ENCODE measurements around the gene PRR19. TPM values are rescaled to one million over a fixed set of nuclear protein-coding genes. Genes with fewer than 3 reads are reported as not detected.

The PRR19 gene
- total RNA-seq, 2 donors from 2014 or later = 0.32 to 1.0 TPM

DNA sequence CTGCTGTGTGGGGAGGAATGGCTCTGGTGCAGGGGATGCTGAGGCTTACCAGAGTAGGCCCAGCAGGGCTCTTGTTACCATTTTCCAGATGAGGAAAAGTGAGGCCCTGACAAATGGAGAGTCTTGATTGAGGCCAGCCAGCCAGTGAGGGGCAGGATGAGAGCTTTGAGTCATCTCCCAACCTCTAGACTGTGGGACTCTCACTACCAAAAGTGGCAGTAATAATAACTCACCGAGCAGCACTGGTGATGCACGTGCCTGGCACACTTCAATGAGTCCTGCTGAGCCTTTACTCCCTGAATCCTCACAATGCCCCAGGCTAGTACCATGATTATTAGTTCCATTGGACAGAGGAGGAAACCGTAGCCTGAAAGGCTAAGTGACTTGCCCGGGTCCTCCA, 25.1 kb upstream of the PRR19 start:
- Histone ChIP-seq H3K4me1 (peaks cover 16% of the 10 kb centered on the region), H3K36me3 (no peaks in the 10 kb centered on the region), H3K4me3 (no peak overlapping the region), H3K9ac (ENCODE audit: low read depth in 2 of 2, low read length in 2 of 2) (no peak overlapping the region), H3K9me3 (no peaks in the 10 kb centered on the region), H3K27me3 (no peaks in the 10 kb centered on the region), H3K27ac (no peak overlapping the region)
- intact Hi-C loops (cut with DNase I) = no loop called here
- no peak for DNase-seq
- no peak for TF ChIP-seq CTCF (IDR thresholded peaks at IDR 0.05)

DNA sequence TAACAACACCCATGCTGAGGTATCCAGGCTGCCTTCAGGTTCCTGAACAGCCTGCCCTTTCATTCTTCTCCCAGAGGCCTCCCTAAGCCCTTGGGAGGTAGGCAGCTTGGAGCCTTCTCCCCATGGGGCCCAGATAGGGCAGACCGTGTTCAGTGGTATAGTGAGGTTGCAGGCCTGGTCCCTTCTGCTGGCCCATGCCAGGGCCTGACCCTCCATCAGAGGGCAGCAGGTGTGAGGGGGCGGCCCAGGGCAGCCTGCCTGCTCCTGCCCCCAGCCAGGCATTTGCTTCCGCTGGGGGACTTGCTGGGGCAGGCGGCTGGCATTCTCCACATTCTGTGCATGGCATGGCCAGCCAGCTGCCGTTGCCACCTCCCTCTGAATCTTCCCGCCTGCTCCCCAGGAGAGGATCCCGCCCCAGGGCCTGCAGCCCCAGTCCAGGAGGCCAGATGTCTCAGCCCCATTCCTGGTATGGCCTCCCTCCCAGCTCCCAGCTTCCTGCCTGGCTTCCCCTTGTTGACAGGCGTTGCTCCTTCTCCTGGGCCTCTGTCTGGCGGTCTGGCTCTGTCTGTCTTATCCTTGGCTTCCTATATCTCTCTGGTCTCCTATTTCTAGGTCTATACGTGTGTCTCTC, 24.0 kb upstream of the PRR19 start:
- H3K4me1 ChIP-seq = peaks cover 23% of the 10 kb centered on the region
- no peak overlapping the region for H3K4me3 ChIP-seq
- intact Hi-C loops (cut with DNase I) = loop anchor here (2.0 kb wide), 1 partner anchor 31 kb away; no protein-coding TSS in a partner anchor
- H3K9ac ChIP-seq (ENCODE audit: low read depth in 2 of 2, low read length in 2 of 2) = peak overlapping the region; percentile 1 to 49
- no peak for DNase-seq
- TF ChIP-seq CTCF (IDR thresholded peaks at IDR 0.05) = no peak
- H3K27me3 ChIP-seq = no peaks in the 10 kb centered on the region
- no peaks in the 10 kb centered on the region for H3K36me3 ChIP-seq
- no peaks in the 10 kb centered on the region for H3K9me3 ChIP-seq
- H3K27ac ChIP-seq = peak overlapping the region; percentile 9

DNA sequence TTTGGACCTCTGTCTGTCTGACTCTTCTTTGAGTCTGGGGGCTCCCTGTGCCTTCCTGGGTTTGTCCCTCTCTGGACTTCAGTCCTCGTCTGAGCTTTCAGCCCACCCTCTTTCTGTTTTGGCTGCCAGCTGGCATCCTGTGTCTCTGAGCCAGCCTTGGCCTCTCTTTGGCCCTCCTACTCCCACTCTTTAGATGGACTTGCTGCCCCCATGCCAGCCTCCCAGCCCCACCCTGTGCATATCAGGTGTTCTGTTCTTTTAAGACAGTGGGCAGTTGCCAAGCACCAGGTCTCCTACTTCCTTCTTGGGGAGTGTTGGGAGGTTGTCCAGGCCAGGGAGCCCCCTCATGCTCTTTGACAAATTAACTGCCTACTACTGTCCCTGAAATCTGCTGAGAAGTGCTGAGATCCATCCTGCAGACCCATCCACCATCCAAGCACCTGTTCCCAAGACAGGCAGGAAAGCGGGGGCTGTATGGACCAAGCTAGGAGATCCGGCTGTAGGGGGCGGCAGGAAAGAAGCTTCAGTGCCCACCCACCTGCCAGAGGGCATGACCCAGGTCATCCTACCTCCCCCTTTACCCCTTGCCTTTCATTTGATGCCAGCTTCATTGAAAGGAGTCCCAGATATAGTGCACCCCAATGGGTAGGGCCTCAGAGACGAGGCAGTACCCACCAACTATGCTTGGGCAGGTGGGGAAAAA, 23.3 kb upstream of the PRR19 start:
- Histone ChIP-seq H3K4me3 (no peak overlapping the region), H3K9me3 (no peaks in the 10 kb centered on the region), H3K9ac (ENCODE audit: low read depth in 2 of 2, low read length in 2 of 2) (peak overlapping the region; percentile 49 to 81), H3K4me1 (peaks cover 28% of the 10 kb centered on the region), H3K27me3 (no peaks in the 10 kb centered on the region), H3K36me3 (no peaks in the 10 kb centered on the region), H3K27ac (peak overlapping the region; percentile 9)
- TF ChIP-seq CTCF (IDR thresholded peaks at IDR 0.05) = no peak
- intact Hi-C loops (cut with DNase I) = loop anchor here (2.0 kb wide), 1 partner anchor 32 kb away; no protein-coding TSS in a partner anchor
- peak; percentile 54 for DNase-seq

DNA sequence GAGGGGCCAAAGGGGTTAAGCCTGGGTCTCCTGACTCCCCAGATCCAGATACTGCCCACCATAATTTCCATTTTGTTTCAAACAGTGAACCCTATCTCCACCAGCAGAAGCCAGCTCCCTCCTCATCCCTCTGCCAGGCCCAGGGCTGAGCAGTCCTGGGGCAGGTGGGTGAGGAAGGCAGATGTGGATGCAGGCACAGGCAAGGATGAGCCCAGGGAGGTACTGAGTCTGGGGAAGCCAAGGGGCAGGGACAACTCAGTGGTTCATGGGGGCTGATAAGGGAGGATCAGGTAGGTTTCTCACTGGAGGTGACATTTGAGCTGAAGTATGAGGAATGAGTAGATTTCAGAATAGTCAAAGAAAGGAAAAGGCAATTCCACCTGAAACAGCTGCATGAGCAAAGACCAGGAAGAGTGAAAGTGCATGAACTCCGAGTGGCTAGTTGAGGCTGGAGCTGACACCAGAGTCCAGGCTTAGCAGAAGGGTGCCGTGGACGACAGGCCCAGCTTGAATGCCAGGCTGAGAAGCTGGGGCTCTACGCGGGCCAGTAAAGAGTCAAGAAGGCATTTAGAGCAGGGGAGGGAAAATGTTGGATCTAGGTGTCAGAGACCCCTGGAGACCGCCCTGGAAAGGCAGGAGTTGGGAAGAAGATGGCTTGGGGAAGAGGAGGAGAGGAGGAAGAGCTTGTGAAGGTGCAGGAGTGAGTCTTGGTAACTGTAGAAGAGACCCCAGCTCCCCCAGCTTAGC, 22.6 kb upstream of the PRR19 start:
- TF ChIP-seq CTCF (IDR thresholded peaks at IDR 0.05) = no peak
- no peaks in the 10 kb centered on the region for H3K36me3 ChIP-seq
- intact Hi-C loops (cut with DNase I) = loop anchor here (2.0 kb wide), 1 partner anchor 33 kb away; no protein-coding TSS in a partner anchor
- H3K27me3 ChIP-seq = no peaks in the 10 kb centered on the region
- no peaks in the 10 kb centered on the region for H3K9me3 ChIP-seq
- peak overlapping the region; percentile 73 for H3K4me3 ChIP-seq
- peak overlapping the region; percentile 92 for H3K27ac ChIP-seq
- peak overlapping the region; percentile 80 to 81 for H3K9ac ChIP-seq (ENCODE audit: low read depth in 2 of 2, low read length in 2 of 2)
- peaks cover 28% of the 10 kb centered on the region for H3K4me1 ChIP-seq
- DNase-seq = no peak

Measured in colonic mucosa (tissue), 4 donors.